Muscle of leg (tissue), 11 donors: ENCODE data around the gene FUT6. TPM values are rescaled to one million over a fixed set of nuclear protein-coding genes. Genes with fewer than 3 reads are reported as not detected.
"Not testable (repeated sequence)": the region's sequence is repeated elsewhere in the genome, so short reads cannot be mapped to it uniquely, and the experiment has no call there.

ENCODE experiments used
- DNase-seq: peaks from one replicate; pipeline ENCODE4 v3.0.0; 2013
- H3K27ac ChIP-seq: one replicate; pipeline ENCODE4 v1.5.1; 2013; ENCODE audit warnings: mild to moderate bottlenecking, low read length, control low read depth
- H3K27me3 ChIP-seq: one replicate; pipeline ENCODE4 v1.6.1; 2013; ENCODE audit warnings: low read length; ENCODE audit not compliant: control insufficient read depth, insufficient read depth
- H3K36me3 ChIP-seq: one replicate; pipeline ENCODE4 v1.6.1; 2013; ENCODE audit warnings: low read length; ENCODE audit not compliant: control insufficient read depth, insufficient read depth
- H3K4me1 ChIP-seq: one replicate; pipeline ENCODE4 v1.6.1; 2013; ENCODE audit warnings: low read length; ENCODE audit not compliant: control insufficient read depth, insufficient read depth
- H3K4me3 ChIP-seq: one replicate; pipeline ENCODE4 v1.5.1; 2013; ENCODE audit warnings: low read length, control low read depth
- H3K9me3 ChIP-seq: replicated peaks from 2 replicates; pipeline ENCODE4 v1.6.1; 2013; ENCODE audit warnings: low read depth, low read length; ENCODE audit not compliant: control insufficient read depth
- WGBS: methylation state at CpG from one replicate; pipeline ENCODE4 v1.1.5; 2013; ENCODE audit warnings: missing lambda C conversion rate; ENCODE audit not compliant: insufficient coverage; 5-methylcytosine and 5-hydroxymethylcytosine counted together
- polyA plus RNA-seq, 8 donors: library from polyadenylated mRNA; unstranded; fragments of 120-200 nt; gene quantifications; one replicate each; pipeline versions ENCODE4 v1.2.1 to v1.2.3, GENCODE V29; 2013; ENCODE audit warnings: inconsistent platforms in 1 of 8, low replicate concordance in 1 of 8; ENCODE audit not compliant: insufficient read length in 8 of 8, insufficient read depth in 1 of 8
- total RNA-seq: library from RNA; stranded (reverse); fragments of 120-200 nt; gene quantifications from one replicate; pipeline ENCODE4 v1.2.4, GENCODE V29; 2013

The FUT6 gene
- total and polyA plus RNA-seq, 9 donors = 0.05 to 0.09 TPM; not detected in 7

GRCh38 chr19:5877427-5877826, 37.9 kb upstream of the FUT6 start:
- H3K4me1 ChIP-seq = peaks cover 45% of the 10 kb centered on the region
- 82% methylated on average over 7 of the region's 8 CpGs for WGBS
- H3K27me3 ChIP-seq = peaks cover 22% of the 10 kb centered on the region
- H3K4me3 ChIP-seq = no peak overlapping the region
- no peaks in the 10 kb centered on the region for H3K9me3 ChIP-seq
- DNase-seq = no peak
- no peaks in the 10 kb centered on the region for H3K36me3 ChIP-seq
- no peak overlapping the region for H3K27ac ChIP-seq

- DNase-seq, H3K4me3 ChIP-seq, H3K27ac ChIP-seq, H3K9me3 ChIP-seq, H3K36me3 ChIP-seq, H3K27me3 ChIP-seq: not testable (repeated sequence)
- WGBS = 82% methylated on average over 3 of the region's 7 CpGs
- H3K4me1 ChIP-seq = peaks cover 26% of the 10 kb centered on the region
Observed at GRCh38 chr19:5874496-5874895, 35.0 kb upstream of the FUT6 start.

- Histone ChIP-seq H3K27me3 (peaks cover 5% of the 10 kb centered on the region), H3K36me3 (no peaks in the 10 kb centered on the region), H3K4me3 (no peak overlapping the region), H3K27ac (no peak overlapping the region), H3K4me1 (peaks cover 19% of the 10 kb centered on the region), H3K9me3 (no peaks in the 10 kb centered on the region)
- WGBS = 81% methylated on average over 8 of the region's 12 CpGs
- DNase-seq = no peak
Observed at GRCh38 chr19:5873617-5874199, 34.2 kb upstream of the FUT6 start.

- H3K27me3 ChIP-seq = no peaks in the 10 kb centered on the region
- no peaks in the 10 kb centered on the region for H3K36me3 ChIP-seq
- 82% methylated on average over 10 of the region's 12 CpGs for WGBS
- H3K4me1 ChIP-seq = peaks cover 1% of the 10 kb centered on the region
- no peak overlapping the region for H3K4me3 ChIP-seq
- H3K9me3 ChIP-seq = no peaks in the 10 kb centered on the region
- no peak overlapping the region for H3K27ac ChIP-seq
- DNase-seq = no peak
Observed at GRCh38 chr19:5870986-5871394, 31.5 kb upstream of the FUT6 start.

- H3K36me3 ChIP-seq = no peaks in the 10 kb centered on the region
- H3K4me3 ChIP-seq = no peak overlapping the region
- 84% methylated on average over 29 of the region's 31 CpGs for WGBS
- H3K9me3 ChIP-seq = no peaks in the 10 kb centered on the region
- H3K27me3 ChIP-seq = no peaks in the 10 kb centered on the region
- peaks cover 3% of the 10 kb centered on the region for H3K4me1 ChIP-seq
- DNase-seq = no peak
- H3K27ac ChIP-seq = no peak overlapping the region
Observed at GRCh38 chr19:5867201-5868136, 28.0 kb upstream of the FUT6 start.

GRCh38 chr19:5865772-5866171, 26.3 kb upstream of the FUT6 start:
- no peak for DNase-seq
- H3K4me3 ChIP-seq = no peak overlapping the region
- no peaks in the 10 kb centered on the region for H3K27me3 ChIP-seq
- peaks cover 3% of the 10 kb centered on the region for H3K4me1 ChIP-seq
- no peak overlapping the region for H3K27ac ChIP-seq
- H3K9me3 ChIP-seq = no peaks in the 10 kb centered on the region
- 75% methylated on average over 11 of the region's 11 CpGs for WGBS
- H3K36me3 ChIP-seq = no peaks in the 10 kb centered on the region

- H3K9me3 ChIP-seq = no peaks in the 10 kb centered on the region
- DNase-seq = no peak
- no peak overlapping the region for H3K4me3 ChIP-seq
- H3K27ac ChIP-seq = no peak overlapping the region
- 84% methylated on average over 14 of the region's 14 CpGs for WGBS
- H3K4me1 ChIP-seq = peaks cover 3% of the 10 kb centered on the region
- H3K27me3 ChIP-seq = no peaks in the 10 kb centered on the region
- no peaks in the 10 kb centered on the region for H3K36me3 ChIP-seq
Observed at GRCh38 chr19:5864725-5865486, 25.4 kb upstream of the FUT6 start.

- Histone ChIP-seq H3K27me3 (no peaks in the 10 kb centered on the region), H3K4me1 (peaks cover 3% of the 10 kb centered on the region), H3K27ac (no peak overlapping the region), H3K4me3 (no peak overlapping the region), H3K36me3 (no peaks in the 10 kb centered on the region), H3K9me3 (no peaks in the 10 kb centered on the region)
- 78% methylated on average over 8 of the region's 9 CpGs for WGBS
- DNase-seq = no peak
Observed at GRCh38 chr19:5864013-5864720, 24.7 kb upstream of the FUT6 start.

- H3K27ac ChIP-seq = no peak overlapping the region
- 56% methylated on average over 8 of the region's 11 CpGs for WGBS
- H3K4me3 ChIP-seq = no peak overlapping the region
- peaks cover 3% of the 10 kb centered on the region for H3K4me1 ChIP-seq
- H3K27me3 ChIP-seq = no peaks in the 10 kb centered on the region
- H3K36me3 ChIP-seq = no peaks in the 10 kb centered on the region
- no peaks in the 10 kb centered on the region for H3K9me3 ChIP-seq
- no peak for DNase-seq
Observed at GRCh38 chr19:5863030-5863665, 23.6 kb upstream of the FUT6 start.
